Measurements from ENCODE around the gene RNF181. TPM values are rescaled to one million over a fixed set of nuclear protein-coding genes. Genes with fewer than 3 reads are reported as not detected.
A peak's percentile ranks its signal among the peaks of the same experiment; 100 is the strongest.

Gene RNF181
- total and polyA plus RNA-seq, 2 of the 13 experiments (the other 11 are each of a cell fraction or from before 2014, with no cell fraction given), result 224 to 578 TPM

DNA sequence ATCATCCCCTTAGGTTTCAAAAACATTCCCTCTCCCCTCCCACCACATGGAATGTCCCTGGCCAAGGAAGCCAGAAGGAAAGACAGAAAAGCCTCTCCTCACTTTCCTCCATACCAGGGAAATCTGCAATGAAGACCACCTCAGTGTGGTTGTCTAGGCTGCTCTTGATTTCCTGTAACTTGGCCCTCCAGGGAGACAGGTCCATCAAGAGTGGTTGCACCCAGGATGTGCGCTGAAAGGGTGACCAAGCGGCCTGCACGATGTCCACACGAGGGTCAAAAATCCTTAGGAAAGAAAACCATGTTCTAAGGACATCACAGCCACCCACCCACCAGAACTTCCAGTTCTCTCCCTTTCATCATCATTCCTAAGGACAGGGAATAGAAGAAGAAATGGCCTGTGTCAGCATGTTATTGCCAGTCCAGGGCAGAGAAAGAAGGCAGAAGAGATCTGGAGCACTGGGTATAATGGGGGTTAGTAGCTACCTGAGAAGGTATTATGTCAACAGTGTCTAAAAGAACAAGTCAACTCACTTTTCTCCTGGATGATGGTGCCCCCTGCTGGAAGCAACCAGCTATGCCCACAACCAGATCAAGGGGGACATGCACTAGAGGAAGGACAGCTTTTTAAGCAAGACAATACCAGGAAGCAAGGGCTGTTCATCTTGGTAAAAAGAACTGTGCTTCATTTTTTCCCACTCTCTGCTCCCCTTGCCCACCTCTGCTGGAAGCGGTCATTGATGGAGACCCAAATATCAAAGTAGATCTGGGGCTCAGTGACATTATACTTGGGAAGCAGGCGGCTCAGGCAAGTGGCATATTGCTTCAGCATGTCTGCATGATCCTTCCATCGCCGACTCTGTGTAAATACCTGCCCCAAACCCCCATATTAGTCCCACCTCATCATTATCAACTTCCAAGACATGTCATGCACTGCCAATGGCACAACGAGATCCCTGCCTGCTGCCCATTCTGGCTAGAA lies 43.6 kb upstream of the RNF181 start:
- intact Hi-C loops (cut with micrococcal nuclease; ENCODE audit: unreplicated experiment), result loop anchor here (1.0 to 5.0 kb wide), 5 partner anchors 132 to 252 kb away; partner anchors contain the start of genes ELMOD3, RETSAT and TGOLN2
- DNase-seq (ENCODE audit: low spot score), result peak; percentile 83
- CTCF ChIA-PET (ENCODE audit: low intra/inter-chr PET ratio, low total read pairs), result interaction anchor here (1.3 to 4.8 kb wide), 3 partner anchors 13 to 161 kb away, joined by 5 to 45 read pairs (median 41); partner anchors contain the start of gene MAT2A
- peak; percentile 98 for FAIRE-seq
- peaks cover 49 to 76% of the 10 kb centered on the region in 2 experiments for H3K36me3 ChIP-seq (replicated peaks in 1 of 2; ENCODE audit: control insufficient read depth in 1 of 2, insufficient read depth in 2 of 2, low read length in 2 of 2)
- in situ Hi-C loops (cut with HindIII; ENCODE audit: extremely low pct_ligation_motif_present, low pct_unique_long_range_greater_than_20kb), result loop anchor here (5.0 kb wide), 2 partner anchors 130 to 160 kb away; no protein-coding TSS in a partner anchor
- H3K9ac ChIP-seq (ENCODE audit: insufficient read depth, low read depth, low read length), result no peak overlapping the region
- H3K4me2 ChIP-seq (ENCODE audit: low read depth, low read length), result no peak overlapping the region
- no peaks in the 10 kb centered on the region for H3K9me3 ChIP-seq (ENCODE audit: low read length)
- POLR2A ChIA-PET, result interaction anchor here (0.6 to 20.8 kb wide), 19 partner anchors 9 to 224 kb away, joined by 3 to 645 read pairs (median 4); partner anchors contain the start of genes C2orf68, ELMOD3, GGCX and MAT2A
- H3K27me3 ChIP-seq (ENCODE audit: control insufficient read depth in 1 of 2, insufficient read depth in 2 of 2, low read length in 2 of 2), result no peaks in the 10 kb centered on the region
- no peak overlapping the region for H3K27ac ChIP-seq (ENCODE audit: extremely low read length, insufficient read depth, low read length)
- H4K20me1 ChIP-seq (ENCODE audit: insufficient read depth, low read length), result peaks cover 8% of the 10 kb centered on the region
- no peak overlapping the region for H3K4me3 ChIP-seq (replicated peaks in 1 of 3; ENCODE audit: insufficient read depth in 1 of 3, low read depth in 2 of 3, low read length in 3 of 3)
- H2AFZ ChIP-seq (ENCODE audit: low read length), result no peak overlapping the region
- WGBS (ENCODE audit: low lambda C conversion rate), result 89% methylated on average over 9 of the region's 9 CpGs
- BruUV-seq (replicated peaks), result no TSS peak
- peaks cover 4% of the 10 kb centered on the region for H3K4me1 ChIP-seq (ENCODE audit: insufficient read depth, low read length)
- peak; percentile 57 for ATAC-seq
- peaks cover 5% of the 10 kb centered on the region for H3K79me2 ChIP-seq (ENCODE audit: insufficient read depth, low read length)
- TF ChIP-seq, protein P1, sequence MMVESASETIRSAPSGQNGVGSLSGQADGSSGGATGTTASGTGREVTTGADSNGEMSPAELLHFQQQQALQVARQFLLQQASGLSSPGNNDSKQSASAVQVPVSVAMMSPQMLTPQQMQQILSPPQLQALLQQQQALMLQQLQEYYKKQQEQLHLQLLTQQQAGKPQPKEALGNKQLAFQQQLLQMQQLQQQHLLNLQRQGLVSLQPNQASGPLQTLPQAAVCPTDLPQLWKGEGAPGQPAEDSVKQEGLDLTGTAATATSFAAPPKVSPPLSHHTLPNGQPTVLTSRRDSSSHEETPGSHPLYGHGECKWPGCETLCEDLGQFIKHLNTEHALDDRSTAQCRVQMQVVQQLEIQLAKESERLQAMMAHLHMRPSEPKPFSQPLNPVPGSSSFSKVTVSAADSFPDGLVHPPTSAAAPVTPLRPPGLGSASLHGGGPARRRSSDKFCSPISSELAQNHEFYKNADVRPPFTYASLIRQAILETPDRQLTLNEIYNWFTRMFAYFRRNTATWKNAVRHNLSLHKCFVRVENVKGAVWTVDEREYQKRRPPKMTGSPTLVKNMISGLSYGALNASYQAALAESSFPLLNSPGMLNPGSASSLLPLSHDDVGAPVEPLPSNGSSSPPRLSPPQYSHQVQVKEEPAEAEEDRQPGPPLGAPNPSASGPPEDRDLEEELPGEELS (CRISPR knock-in tag; IDR thresholded peaks at IDR 0.05), result 0 out of 2 replicates have a peak, but pooled peaks have one; percentile 15
- no peak for TF ChIP-seq RARG (CRISPR knock-in tag; IDR thresholded peaks at IDR 0.05; ENCODE audit: low read depth)
- TF ChIP-seq ZEB1 (IDR thresholded peaks at IDR 0.05; ENCODE audit: insufficient replicate concordance, low read depth), result no peak
- 0 out of 2 replicates have a peak, but pooled peaks have one; percentile 20 for TF ChIP-seq ZNF547 (CRISPR knock-in tag; IDR thresholded peaks at IDR 0.05)
- TF ChIP-seq, protein P2, sequence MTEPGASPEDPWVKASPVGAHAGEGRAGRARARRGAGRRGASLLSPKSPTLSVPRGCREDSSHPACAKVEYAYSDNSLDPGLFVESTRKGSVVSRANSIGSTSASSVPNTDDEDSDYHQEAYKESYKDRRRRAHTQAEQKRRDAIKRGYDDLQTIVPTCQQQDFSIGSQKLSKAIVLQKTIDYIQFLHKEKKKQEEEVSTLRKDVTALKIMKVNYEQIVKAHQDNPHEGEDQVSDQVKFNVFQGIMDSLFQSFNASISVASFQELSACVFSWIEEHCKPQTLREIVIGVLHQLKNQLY (CRISPR knock-in tag; IDR thresholded peaks at IDR 0.05), result no peak
- TF ChIP-seq ZNF564 (CRISPR knock-in tag; IDR thresholded peaks at IDR 0.05), result no peak
- TF ChIP-seq TFAP4 (IDR thresholded peaks at IDR 0.05; ENCODE audit: borderline replicate concordance, low read depth), result no peak
- TF ChIP-seq WIZ (CRISPR knock-in tag; IDR thresholded peaks at IDR 0.05), result no peak
- TF ChIP-seq MAFG (CRISPR knock-in tag; IDR thresholded peaks at IDR 0.05), result no peak
- TF ChIP-seq ZNF160 (CRISPR knock-in tag; IDR thresholded peaks at IDR 0.05), result no peak
- TF ChIP-seq RCOR2 (CRISPR knock-in tag; IDR thresholded peaks at IDR 0.05), result no peak
- no peak for TF ChIP-seq KMT2A (CRISPR knock-in tag; IDR thresholded peaks at IDR 0.05)
- no peak for TF ChIP-seq AHR (CRISPR knock-in tag; IDR thresholded peaks at IDR 0.05)
- TF ChIP-seq ISX (CRISPR knock-in tag; conservative IDR thresholded peaks at IDR 0.05), result no peak
- TF ChIP-seq ZBTB7B (CRISPR knock-in tag; IDR thresholded peaks at IDR 0.05), result 0 out of 2 replicates have a peak, but pooled peaks have one; percentile 52
- peak; percentile 72 for TF ChIP-seq FOXA3 (CRISPR knock-in tag; IDR thresholded peaks at IDR 0.05)
- TF ChIP-seq KLF6 (CRISPR knock-in tag; IDR thresholded peaks at IDR 0.05), result 0 out of 2 replicates have a peak, but pooled peaks have one; percentile 55
- no peak for TF ChIP-seq SRSF9 (IDR thresholded peaks at IDR 0.05; ENCODE audit: borderline replicate concordance, insufficient read depth, low read depth, low read length, poor library complexity, severe bottlenecking)
- no peak for TF ChIP-seq ZNF274 (CRISPR knock-in tag; IDR thresholded peaks at IDR 0.05)
- no peak for TF ChIP-seq CREM (IDR thresholded peaks at IDR 0.05)
- no peak for TF ChIP-seq CREM (CRISPR knock-in tag; IDR thresholded peaks at IDR 0.05)
- TF ChIP-seq NRL (CRISPR knock-in tag; IDR thresholded peaks at IDR 0.05; ENCODE audit: borderline replicate concordance), result no peak
